ENCODE results near the gene PNRC1.

DNA sequence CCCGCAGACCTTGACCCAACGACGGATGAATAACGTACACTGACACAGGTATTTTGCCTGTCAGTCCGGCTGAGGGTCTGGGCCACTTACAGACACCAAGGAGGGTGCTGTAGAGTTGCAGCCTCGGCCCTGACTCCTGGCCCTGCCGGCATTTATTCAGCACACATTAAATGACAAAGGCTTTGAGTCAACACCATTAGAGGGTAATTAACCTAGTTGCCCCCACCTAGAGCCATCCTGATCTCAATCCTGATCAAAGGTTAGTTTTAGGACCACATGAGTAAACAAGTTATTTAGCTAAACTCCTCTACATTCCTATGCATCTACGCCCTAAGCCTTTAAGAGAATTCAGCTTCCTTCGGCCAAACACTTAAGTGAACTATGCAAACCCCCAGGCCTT lies 53.4 kb downstream of the PNRC1 start:
- TF ChIP-seq, protein P1, sequence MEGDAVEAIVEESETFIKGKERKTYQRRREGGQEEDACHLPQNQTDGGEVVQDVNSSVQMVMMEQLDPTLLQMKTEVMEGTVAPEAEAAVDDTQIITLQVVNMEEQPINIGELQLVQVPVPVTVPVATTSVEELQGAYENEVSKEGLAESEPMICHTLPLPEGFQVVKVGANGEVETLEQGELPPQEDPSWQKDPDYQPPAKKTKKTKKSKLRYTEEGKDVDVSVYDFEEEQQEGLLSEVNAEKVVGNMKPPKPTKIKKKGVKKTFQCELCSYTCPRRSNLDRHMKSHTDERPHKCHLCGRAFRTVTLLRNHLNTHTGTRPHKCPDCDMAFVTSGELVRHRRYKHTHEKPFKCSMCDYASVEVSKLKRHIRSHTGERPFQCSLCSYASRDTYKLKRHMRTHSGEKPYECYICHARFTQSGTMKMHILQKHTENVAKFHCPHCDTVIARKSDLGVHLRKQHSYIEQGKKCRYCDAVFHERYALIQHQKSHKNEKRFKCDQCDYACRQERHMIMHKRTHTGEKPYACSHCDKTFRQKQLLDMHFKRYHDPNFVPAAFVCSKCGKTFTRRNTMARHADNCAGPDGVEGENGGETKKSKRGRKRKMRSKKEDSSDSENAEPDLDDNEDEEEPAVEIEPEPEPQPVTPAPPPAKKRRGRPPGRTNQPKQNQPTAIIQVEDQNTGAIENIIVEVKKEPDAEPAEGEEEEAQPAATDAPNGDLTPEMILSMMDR (IDR thresholded peaks at IDR 0.05; ENCODE audit: low read depth, low read length), result no peak
- TF ChIP-seq EZH2phosphoT487 (IDR thresholded peaks at IDR 0.05; ENCODE audit: low read depth), result no peak

All from OCI-LY3 (cell line).